Measurements from ENCODE around the gene MACROD2.

The MACROD2 gene

GRCh38 chr20:14303106-14303505 is 307.8 kb downstream of the MACROD2 start:
- Histone ChIP-seq H3K27ac (no peak overlapping the region), H3K9ac (no peak overlapping the region), H3K4me3 (no peak overlapping the region), H3K4me1 (no peaks in the 10 kb centered on the region), H3K4me2 (no peak overlapping the region), H4K20me1 (no peaks in the 10 kb centered on the region), H3K9me3 (replicated peaks in 1 of 11) (no peaks in the 10 kb centered on the region), H3K36me3 (no peaks in the 10 kb centered on the region), H3K27me3 (no peaks in the 10 kb centered on the region)
- no peak for TF ChIP-seq Cebpa-rat (IDR thresholded peaks at IDR 0.05)

DNA sequence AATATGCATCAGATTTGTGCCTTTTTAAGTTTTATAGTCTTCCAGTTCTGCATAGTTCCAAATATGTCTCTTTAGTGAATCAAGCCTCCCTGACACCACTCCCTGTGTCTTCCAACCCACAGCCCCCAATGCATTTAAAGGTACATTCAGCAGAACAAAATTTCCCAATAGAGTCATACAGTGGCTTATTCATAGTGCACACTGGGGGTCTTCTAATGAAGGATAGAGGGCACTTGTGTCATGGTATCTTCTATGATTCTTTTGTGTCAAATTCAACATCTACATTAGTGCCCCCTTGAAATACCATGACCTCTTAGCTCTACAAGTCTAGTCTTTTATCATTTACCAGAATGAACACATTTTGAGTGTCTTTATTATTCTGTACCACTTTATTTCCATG is 308.3 kb downstream of the MACROD2 start:
- H3K4me1 ChIP-seq: no peaks in the 10 kb centered on the region
- no peak for TF ChIP-seq Cebpa-rat (IDR thresholded peaks at IDR 0.05)
- no peaks in the 10 kb centered on the region for H3K27me3 ChIP-seq

GRCh38 chr20:14304472-14304871 is 309.2 kb downstream of the MACROD2 start:
- no peaks in the 10 kb centered on the region for H3K4me1 ChIP-seq
- H3K9ac ChIP-seq: no peak overlapping the region
- H3K4me3 ChIP-seq: no peak overlapping the region
- H3K36me3 ChIP-seq: no peaks in the 10 kb centered on the region
- H3K27me3 ChIP-seq: no peaks in the 10 kb centered on the region
- TF ChIP-seq Cebpa-rat (IDR thresholded peaks at IDR 0.05): no peak
- no peaks in the 10 kb centered on the region for H3K9me3 ChIP-seq (replicated peaks in 1 of 11)
- H4K20me1 ChIP-seq: no peaks in the 10 kb centered on the region
- H3K27ac ChIP-seq: no peak overlapping the region
- no peak overlapping the region for H3K4me2 ChIP-seq

More for the DNA sequence above, 308.3 kb downstream of the MACROD2 start:
- H3K4me3 ChIP-seq: no peak overlapping the region
- H3K36me3 ChIP-seq: no peaks in the 10 kb centered on the region
- H4K20me1 ChIP-seq: no peaks in the 10 kb centered on the region
- H3K9me3 ChIP-seq (replicated peaks in 1 of 11): no peaks in the 10 kb centered on the region
- no peak overlapping the region for H3K27ac ChIP-seq
- H3K4me2 ChIP-seq: no peak overlapping the region
- no peak overlapping the region for H3K9ac ChIP-seq

GRCh38 chr20:14307956-14308355 is 312.6 kb downstream of the MACROD2 start:
- Histone ChIP-seq H3K9me3 (replicated peaks in 1 of 11) (no peaks in the 10 kb centered on the region), H3K4me2 (no peak overlapping the region), H3K36me3 (no peaks in the 10 kb centered on the region), H3K27ac (no peak overlapping the region), H3K9ac (no peak overlapping the region), H3K27me3 (no peaks in the 10 kb centered on the region), H3K4me3 (no peak overlapping the region), H3K4me1 (no peaks in the 10 kb centered on the region), H4K20me1 (no peaks in the 10 kb centered on the region)
- no peak for TF ChIP-seq Cebpa-rat (IDR thresholded peaks at IDR 0.05)

DNA sequence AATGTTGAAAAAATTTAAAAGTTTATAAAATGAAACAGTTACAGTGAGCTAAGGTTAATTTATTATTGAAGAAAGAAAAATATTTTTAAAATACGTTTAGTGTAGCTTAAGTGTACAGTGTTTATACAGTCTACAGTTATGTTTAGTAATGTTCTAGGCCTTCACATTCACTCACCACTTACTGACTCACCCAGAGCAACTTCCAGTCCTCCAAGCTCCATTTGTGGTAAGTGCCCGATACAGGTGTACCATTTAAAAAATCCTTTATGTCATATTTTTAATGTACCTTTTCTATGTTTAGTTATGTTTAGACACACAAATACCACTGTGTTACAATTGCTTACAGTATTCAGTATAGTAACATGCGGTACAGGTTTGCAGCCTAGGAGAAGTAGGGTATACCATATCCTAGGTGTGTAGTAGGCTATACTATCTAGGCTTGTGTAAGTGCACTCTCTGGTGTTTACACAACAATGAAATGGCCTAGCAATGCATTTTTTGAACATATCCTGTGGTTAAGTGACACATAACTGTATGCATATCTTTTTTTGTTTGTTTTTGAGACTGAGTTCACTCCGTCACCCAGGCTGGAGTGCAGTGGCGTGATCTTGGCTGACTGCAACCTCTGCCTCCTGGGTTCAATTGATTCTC is 315.8 kb downstream of the MACROD2 start:
- Histone ChIP-seq H3K4me1 (no peaks in the 10 kb centered on the region), H3K4me2 (no peak overlapping the region), H3K9ac (no peak overlapping the region), H3K4me3 (no peak overlapping the region), H4K20me1 (no peaks in the 10 kb centered on the region), H3K9me3 (replicated peaks in 1 of 11) (no peaks in the 10 kb centered on the region), H3K27me3 (no peaks in the 10 kb centered on the region), H3K27ac (no peak overlapping the region), H3K36me3 (no peaks in the 10 kb centered on the region)
- no peak for TF ChIP-seq Cebpa-rat (IDR thresholded peaks at IDR 0.05)

DNA sequence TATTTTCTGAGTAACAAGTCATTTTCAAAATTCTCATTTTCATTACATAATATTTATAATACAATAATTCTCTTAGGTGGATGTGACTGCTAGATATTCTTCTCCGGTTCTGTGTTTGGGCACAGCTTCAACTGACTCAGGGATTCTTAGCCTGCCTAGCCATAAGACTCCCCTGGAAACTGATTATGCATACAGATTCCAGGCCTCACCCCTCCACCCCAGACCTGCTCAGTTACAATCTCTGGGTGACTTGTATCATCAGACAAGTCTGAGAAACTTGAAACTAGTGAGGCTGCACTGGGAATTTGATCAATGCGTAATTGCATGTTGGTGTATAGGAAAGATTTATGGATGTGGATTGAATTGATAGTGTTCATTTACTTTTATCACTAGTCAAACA is 316.7 kb downstream of the MACROD2 start:
- Histone ChIP-seq H3K9ac (no peak overlapping the region), H3K9me3 (replicated peaks in 1 of 11) (no peaks in the 10 kb centered on the region), H4K20me1 (no peaks in the 10 kb centered on the region), H3K4me2 (no peak overlapping the region), H3K27ac (no peak overlapping the region), H3K4me1 (no peaks in the 10 kb centered on the region), H3K4me3 (no peak overlapping the region), H3K27me3 (no peaks in the 10 kb centered on the region), H3K36me3 (no peaks in the 10 kb centered on the region)
- TF ChIP-seq Cebpa-rat (IDR thresholded peaks at IDR 0.05): no peak

DNA sequence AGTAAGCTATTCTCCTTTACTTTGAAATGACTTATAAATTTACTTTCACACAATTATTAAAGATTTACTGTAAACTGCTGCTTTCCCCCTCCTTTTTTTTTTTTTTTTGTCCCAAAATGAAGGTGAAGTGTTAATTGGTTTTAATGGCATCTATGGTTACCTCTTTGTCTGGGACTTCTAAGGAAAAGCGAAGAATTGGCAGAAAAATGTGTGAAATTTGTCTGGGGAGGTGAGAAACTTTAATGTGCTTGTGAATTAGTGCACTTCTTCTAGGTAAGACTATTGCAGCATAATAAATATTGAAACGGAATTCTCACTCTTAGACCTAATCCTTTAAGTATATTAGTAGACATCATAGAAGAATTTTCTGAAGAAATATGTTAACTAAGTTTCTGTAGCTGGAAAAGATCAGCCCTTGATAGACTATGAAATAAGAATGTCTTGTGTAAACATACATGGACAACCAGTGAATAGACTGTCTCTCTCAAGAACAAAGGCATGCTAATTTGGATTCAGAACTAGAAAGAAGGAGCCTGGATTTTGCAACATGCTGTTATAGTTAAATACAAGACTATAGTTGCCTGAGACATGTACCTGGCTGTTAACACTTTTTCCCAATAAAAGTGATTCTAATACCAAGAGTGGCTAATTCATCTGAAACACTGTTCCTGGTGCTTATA is 318.2 kb downstream of the MACROD2 start:
- no peaks in the 10 kb centered on the region for H4K20me1 ChIP-seq
- no peaks in the 10 kb centered on the region for H3K4me1 ChIP-seq
- H3K9me3 ChIP-seq (replicated peaks in 1 of 11): no peaks in the 10 kb centered on the region
- no peak overlapping the region for H3K9ac ChIP-seq
- no peaks in the 10 kb centered on the region for H3K27me3 ChIP-seq
- H3K4me2 ChIP-seq: no peak overlapping the region
- H3K36me3 ChIP-seq: no peaks in the 10 kb centered on the region
- no peak overlapping the region for H3K4me3 ChIP-seq
- no peak overlapping the region for H3K27ac ChIP-seq
- no peak for TF ChIP-seq Cebpa-rat (IDR thresholded peaks at IDR 0.05)

DNA sequence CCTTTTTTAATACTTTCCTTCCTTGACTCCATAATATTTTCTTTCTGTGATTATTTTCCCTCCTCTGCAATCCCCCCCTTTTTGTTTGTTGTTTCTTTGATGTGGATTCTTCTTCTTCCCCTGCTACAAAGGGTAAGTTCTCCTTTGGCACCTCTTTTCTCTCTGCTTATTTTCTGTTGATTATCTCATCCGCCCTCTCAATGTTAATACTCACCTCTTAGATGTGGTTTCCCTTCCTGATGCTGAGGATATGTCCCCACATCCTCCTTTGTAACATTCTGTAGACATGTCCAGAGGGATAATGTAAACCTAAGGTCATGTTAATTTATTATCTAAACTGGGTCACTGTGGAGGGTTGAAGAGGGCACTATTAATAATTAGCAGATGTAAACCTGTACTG is 324.4 kb downstream of the MACROD2 start:
- TF ChIP-seq Cebpa-rat (IDR thresholded peaks at IDR 0.05): no peak

GRCh38 chr20:14331646-14332045 is 336.3 kb downstream of the MACROD2 start:
- H3K27ac ChIP-seq: no peak overlapping the region
- H3K4me1 ChIP-seq: peaks cover 0 to 10% (median 3%) of the 10 kb centered on the region in 10 experiments; a peak in 7 of 20 replicates
- H3K27me3 ChIP-seq: no peaks in the 10 kb centered on the region
- no peak overlapping the region for H3K9ac ChIP-seq
- no peaks in the 10 kb centered on the region for H3K36me3 ChIP-seq
- no peaks in the 10 kb centered on the region for H3K9me3 ChIP-seq (replicated peaks in 1 of 11)
- no peak overlapping the region for H3K4me2 ChIP-seq
- no peaks in the 10 kb centered on the region for H4K20me1 ChIP-seq
- H3K4me3 ChIP-seq: no peak overlapping the region
- no peak for TF ChIP-seq Cebpa-rat (IDR thresholded peaks at IDR 0.05)

More for the DNA sequence above, 324.4 kb downstream of the MACROD2 start:
- peak overlapping the region in 6 of 11 experiments; percentile 11 to 48 (median 38); a peak in 10 of 22 replicates for H3K4me2 ChIP-seq
- H3K9me3 ChIP-seq (replicated peaks in 1 of 11): no peaks in the 10 kb centered on the region
- no peak overlapping the region for H3K9ac ChIP-seq
- H4K20me1 ChIP-seq: no peaks in the 10 kb centered on the region
- no peak overlapping the region for H3K27ac ChIP-seq
- peaks cover 0 to 10% (median 7%) of the 10 kb centered on the region in 10 experiments; a peak in 12 of 20 replicates for H3K4me1 ChIP-seq
- no peaks in the 10 kb centered on the region for H3K27me3 ChIP-seq
- no peaks in the 10 kb centered on the region for H3K36me3 ChIP-seq
- H3K4me3 ChIP-seq: no peak overlapping the region

GRCh38 chr20:14332866-14333265 is 337.6 kb downstream of the MACROD2 start:
- Histone ChIP-seq H3K9ac (no peak overlapping the region), H3K27me3 (no peaks in the 10 kb centered on the region), H3K36me3 (no peaks in the 10 kb centered on the region), H4K20me1 (no peaks in the 10 kb centered on the region), H3K4me3 (no peak overlapping the region), H3K4me2 (no peak overlapping the region), H3K27ac (no peak overlapping the region), H3K9me3 (replicated peaks in 1 of 11) (no peaks in the 10 kb centered on the region), H3K4me1 (peaks cover 0 to 16% (median 3%) of the 10 kb centered on the region in 10 experiments; a peak in 9 of 20 replicates)
- TF ChIP-seq Cebpa-rat (IDR thresholded peaks at IDR 0.05): no peak

All from BLaER1 treated with 17β-estradiol and CSF1 and Interleukin-3, amounts not matched to agents 10 nM and 100 nM (cell line).